Fibroblast of lung (primary cell): Measurements from ENCODE around the gene DCAF15.

Source experiments
- EZH2 ChIP-seq: IDR thresholded peaks from 2 replicates; pipeline ENCODE4 v1.5.1; 2012; ENCODE audit warnings: low read length, control low read depth, mild to moderate bottlenecking; ENCODE audit errors: missing control alignments
- TF ChIP-seq, protein P1 (sequence below), 2 donors: IDR thresholded peaks in 1 of 2; conservative IDR thresholded peaks in 1 of 2; 1 replicate in 1 of 2; 2 replicates in 1 of 2; pipeline ENCODE4 v1.5.1; 2011 to 2012; ENCODE audit warnings: low read length in 2 of 2, control low read depth in 1 of 2, inconsistent platforms in 1 of 2, low read depth in 1 of 2, mild to moderate bottlenecking in 1 of 2

DNA sequence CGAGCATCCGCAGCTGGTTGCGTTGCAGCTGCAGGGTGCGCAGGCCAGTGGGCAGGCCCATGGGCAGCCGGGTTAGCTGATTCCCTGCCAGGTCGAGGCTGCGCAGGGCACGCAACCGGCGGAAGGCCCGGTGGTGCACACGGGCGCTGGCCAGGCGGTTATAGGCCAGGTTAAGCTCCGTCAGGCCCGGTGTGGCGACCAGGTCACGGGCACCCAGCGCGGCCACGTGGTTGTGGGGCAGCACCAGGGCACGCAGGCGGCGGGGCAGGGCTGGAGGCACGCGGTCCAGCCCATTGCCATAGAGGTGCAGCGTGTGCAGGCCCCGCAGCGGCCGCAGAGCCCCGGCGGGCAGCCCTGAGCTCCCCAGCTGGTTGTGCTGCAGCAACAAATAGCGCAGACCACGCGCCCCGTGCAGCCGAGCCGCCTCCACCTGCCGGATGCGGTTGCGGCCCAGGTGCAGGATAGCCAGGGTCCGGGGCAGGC is 19.4 kb upstream of the DCAF15 start:
- TF ChIP-seq, protein P1, sequence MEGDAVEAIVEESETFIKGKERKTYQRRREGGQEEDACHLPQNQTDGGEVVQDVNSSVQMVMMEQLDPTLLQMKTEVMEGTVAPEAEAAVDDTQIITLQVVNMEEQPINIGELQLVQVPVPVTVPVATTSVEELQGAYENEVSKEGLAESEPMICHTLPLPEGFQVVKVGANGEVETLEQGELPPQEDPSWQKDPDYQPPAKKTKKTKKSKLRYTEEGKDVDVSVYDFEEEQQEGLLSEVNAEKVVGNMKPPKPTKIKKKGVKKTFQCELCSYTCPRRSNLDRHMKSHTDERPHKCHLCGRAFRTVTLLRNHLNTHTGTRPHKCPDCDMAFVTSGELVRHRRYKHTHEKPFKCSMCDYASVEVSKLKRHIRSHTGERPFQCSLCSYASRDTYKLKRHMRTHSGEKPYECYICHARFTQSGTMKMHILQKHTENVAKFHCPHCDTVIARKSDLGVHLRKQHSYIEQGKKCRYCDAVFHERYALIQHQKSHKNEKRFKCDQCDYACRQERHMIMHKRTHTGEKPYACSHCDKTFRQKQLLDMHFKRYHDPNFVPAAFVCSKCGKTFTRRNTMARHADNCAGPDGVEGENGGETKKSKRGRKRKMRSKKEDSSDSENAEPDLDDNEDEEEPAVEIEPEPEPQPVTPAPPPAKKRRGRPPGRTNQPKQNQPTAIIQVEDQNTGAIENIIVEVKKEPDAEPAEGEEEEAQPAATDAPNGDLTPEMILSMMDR (conservative IDR thresholded peaks at IDR 0.05 in 1 of 2, IDR thresholded peaks at IDR 0.05 in 1 of 2; ENCODE audit: low read depth in 1 of 2, low read length in 2 of 2) = no peak
- TF ChIP-seq EZH2 = no peak
